GM19324 (cell line): ENCODE measurements around the gene EML3.

ENCODE experiments used
- ATAC-seq: cut with Tn5 transposase; IDR thresholded peaks from one replicate; pipeline ENCODE4 v1.9.1; 2021; ENCODE audit warnings: mild to moderate bottlenecking, moderate library complexity; ENCODE audit not compliant: unreplicated experiment, low FRiP score

The EML3 gene

GRCh38 chr11:62554387-62555167, 58.0 kb downstream of the EML3 start:
- ATAC-seq = no peak

GRCh38 chr11:62553839-62554361, 58.7 kb downstream of the EML3 start:
- ATAC-seq = no peak

- no peak for ATAC-seq
Observed at GRCh38 chr11:62553080-62553838, 59.3 kb downstream of the EML3 start.

GRCh38 chr11:62552485-62553079, 60.0 kb downstream of the EML3 start:
- no peak for ATAC-seq
